Endothelial cell of umbilical vein (primary cell): ENCODE results near the gene CORO2B. TPM values are rescaled to one million over a fixed set of nuclear protein-coding genes. Genes with fewer than 3 reads are reported as not detected.

Experiments used
- BruUV-seq: library from RNA; stranded (reverse); fragments of 400-500 nt; replicated peaks from 2 replicates; lab custom pipeline; 2021; lab: Mats Ljungman, UMichigan
- CTCF ChIA-PET: fragments of 300-600, 350-600 bp; sonication (Branson Sonifier 250); formaldehyde crosslinking; loops from one replicate; lab custom pipeline; 2021; ENCODE audit warnings: antibody characterized with exemption, inconsistent platforms; lab: Charles Lee
- POLR2A ChIA-PET: fragments of 300-600, 350-600 bp; sonication (Branson Sonifier 250); formaldehyde crosslinking; loops from one replicate; lab custom pipeline; 2021; ENCODE audit warnings: antibody characterized with exemption, inconsistent platforms; lab: Charles Lee
- DNase-seq: peaks from one replicate; pipeline ENCODE4 v3.0.0-alpha.2; 2011; ENCODE audit warnings: low read depth, low spot score
- FAIRE-seq: peaks from 2 replicates; lab custom pipeline; 2011; peaks lifted over from hg19 to GRCh38; lab: Jason Lieb, UNC
- H2AFZ ChIP-seq: 2 replicates; pipeline ENCODE4 v1.6.0; 2012; ENCODE audit warnings: low read depth, low read length, control low read depth, inconsistent platforms
- H3K27ac ChIP-seq: 2 replicates; pipeline ENCODE4 v1.5.1; 2011; ENCODE audit warnings: low read depth, mild to moderate bottlenecking, control low read depth, low read length, moderate library complexity; ENCODE audit not compliant: insufficient read depth
- H3K27me3 ChIP-seq, 2 experiments: 2 replicates each; pipeline versions ENCODE4 v1.6.0 to v1.6.1; 2011; ENCODE audit warnings: low read length in 2 of 2, mixed read lengths in 1 of 2; ENCODE audit not compliant: control insufficient read depth in 2 of 2, insufficient read depth in 2 of 2
- H3K36me3 ChIP-seq, 2 experiments: 2 replicates in 1 of 2; 3 replicates in 1 of 2; pipeline ENCODE4 v1.5.1; 2011; ENCODE audit warnings: low read length in 2 of 2, mild to moderate bottlenecking in 1 of 2, moderate library complexity in 1 of 2; ENCODE audit not compliant: control insufficient read depth in 2 of 2, insufficient read depth in 2 of 2; ENCODE audit errors: extremely low read depth in 1 of 2
- H3K4me1 ChIP-seq: 3 replicates; pipeline ENCODE4 v1.5.1; 2011; ENCODE audit warnings: mild to moderate bottlenecking, low read length; ENCODE audit not compliant: control insufficient read depth, insufficient read depth; ENCODE audit errors: extremely low read depth
- H3K4me2 ChIP-seq: 2 replicates; pipeline ENCODE4 v1.6.1; 2011; ENCODE audit warnings: low read length, control low read depth, mixed read lengths; ENCODE audit not compliant: insufficient read depth
- H3K4me3 ChIP-seq, 3 experiments: fragments of 200-600 bp in 1 of 3; sonication (generic), shearing (Covaris generic) in 1 of 3; replicated peaks in 1 of 3; 2 replicates each; pipeline ENCODE4 v1.5.1; 2011 to 2016; ENCODE audit warnings: control low read depth in 3 of 3, low read length in 3 of 3, mild to moderate bottlenecking in 2 of 3, inconsistent platforms in 1 of 3, low read depth in 1 of 3, moderate library complexity in 1 of 3; ENCODE audit not compliant: insufficient read depth in 1 of 3
- H3K79me2 ChIP-seq: 2 replicates; pipeline ENCODE4 v1.6.0; 2012; ENCODE audit warnings: low read length, inconsistent platforms; ENCODE audit not compliant: control insufficient read depth, insufficient read depth
- H3K9ac ChIP-seq: replicated peaks from 2 replicates; pipeline ENCODE3; 2011; ENCODE audit warnings: low read length, control low read depth; ENCODE audit not compliant: insufficient read depth; ENCODE audit errors: extremely low read depth
- H3K9me1 ChIP-seq: replicated peaks from 3 replicates; pipeline ENCODE4 v1.6.0; 2011; ENCODE audit warnings: mild to moderate bottlenecking, low read length; ENCODE audit not compliant: control insufficient read depth, insufficient read depth; ENCODE audit errors: extremely low read depth
- H3K9me3 ChIP-seq: replicated peaks from 2 replicates; pipeline ENCODE4 v1.5.1; 2012; ENCODE audit warnings: low read length, inconsistent platforms; ENCODE audit not compliant: control insufficient read depth, insufficient read depth
- H4K20me1 ChIP-seq: replicated peaks from 2 replicates; pipeline ENCODE3; 2011; ENCODE audit warnings: mild to moderate bottlenecking, low read length; ENCODE audit not compliant: control insufficient read depth, insufficient read depth; ENCODE audit errors: extremely low read depth
- EZH2 ChIP-seq: IDR thresholded peaks from 2 replicates; pipeline ENCODE4 v1.6.1; 2012; ENCODE audit warnings: borderline replicate concordance, low read depth, mild to moderate bottlenecking, moderate library complexity, low read length, inconsistent platforms; ENCODE audit not compliant: severe bottlenecking
- FOS ChIP-seq: IDR thresholded peaks from 2 replicates; pipeline ENCODE4 v1.6.1; 2011; ENCODE audit warnings: mild to moderate bottlenecking, low read length, moderate library complexity, borderline replicate concordance; ENCODE audit not compliant: insufficient read depth
- GATA2 ChIP-seq: IDR thresholded peaks from 2 replicates; pipeline ENCODE4 v1.7.0; 2011; ENCODE audit warnings: low read depth, mild to moderate bottlenecking, moderate library complexity, mixed read lengths, low read length; ENCODE audit not compliant: insufficient read length, insufficient read depth
- JUN ChIP-seq: IDR thresholded peaks from 2 replicates; pipeline ENCODE4 v1.6.1; 2011; ENCODE audit warnings: borderline replicate concordance, low read depth; ENCODE audit not compliant: insufficient read length, insufficient read depth
- MYC ChIP-seq: IDR thresholded peaks from one replicate; pipeline ENCODE4 v1.6.1; 2011; ENCODE audit warnings: mild to moderate bottlenecking, low read depth, low read length
- POLR2A ChIP-seq: IDR thresholded peaks from 2 replicates; pipeline ENCODE4 v1.6.1; 2012; ENCODE audit warnings: low read depth, mild to moderate bottlenecking, control low read depth, low read length
- POLR2AphosphoS5 ChIP-seq: IDR thresholded peaks from 2 replicates; pipeline ENCODE4 v1.6.1; 2012; ENCODE audit warnings: low read depth, mild to moderate bottlenecking, control low read depth, low read length, moderate library complexity; ENCODE audit not compliant: insufficient read depth
- dilution Hi-C: fragments of 300-500 bp; cut with MboI; formaldehyde crosslinking; loops from one replicate; pipeline ENCODE4 v1.15.0; 2019; ENCODE audit warnings: low sequenced_read_pairs; ENCODE audit not compliant: extremely low pct_ligation_motif_present
- intact Hi-C: fragments of 100-400 bp; cut with micrococcal nuclease; formaldehyde crosslinking; loops from one replicate; pipeline ENCODE4 v1.10.0; 2022
- polyA plus RNA-seq, 4 experiments: library from polyadenylated mRNA; depleted of rRNA in 3 of 4; stranded (reverse) in 3 of 4; unstranded in 1 of 4; fragments of >200 nt; gene quantifications; 2 replicates each; pipeline versions ENCODE4 v1.2.1 to v1.2.3, GENCODE V29; 2011 to 2012; ENCODE audit warnings: missing spikeins in 1 of 4
- total RNA-seq: library from RNA; stranded (reverse); gene quantifications from 2 replicates; pipeline ENCODE4 v1.2.3, GENCODE V29; 2021
- TF ChIP-seq, protein P1 (sequence below), 2 donors: IDR thresholded peaks; 1 replicate in 1 of 2; 2 replicates in 1 of 2; pipeline ENCODE4 v1.5.1; 2011; ENCODE audit warnings: low read length in 2 of 2, mild to moderate bottlenecking in 2 of 2, moderate library complexity in 2 of 2, control low read depth in 1 of 2, inconsistent platforms in 1 of 2, low read depth in 1 of 2; ENCODE audit not compliant: insufficient read depth in 1 of 2; ENCODE audit errors: extremely low read depth in 1 of 2
- TF ChIP-seq, protein P2 (sequence below): IDR thresholded peaks from 2 replicates; pipeline ENCODE4 v1.6.1; 2011; ENCODE audit not compliant: insufficient read depth, insufficient read length

The CORO2B gene
- total and polyA plus RNA-seq, 2 donors (not counting 3 experiments of a cell fraction or from before 2014, with no cell fraction given), result 2.4 to 3.7 TPM

DNA sequence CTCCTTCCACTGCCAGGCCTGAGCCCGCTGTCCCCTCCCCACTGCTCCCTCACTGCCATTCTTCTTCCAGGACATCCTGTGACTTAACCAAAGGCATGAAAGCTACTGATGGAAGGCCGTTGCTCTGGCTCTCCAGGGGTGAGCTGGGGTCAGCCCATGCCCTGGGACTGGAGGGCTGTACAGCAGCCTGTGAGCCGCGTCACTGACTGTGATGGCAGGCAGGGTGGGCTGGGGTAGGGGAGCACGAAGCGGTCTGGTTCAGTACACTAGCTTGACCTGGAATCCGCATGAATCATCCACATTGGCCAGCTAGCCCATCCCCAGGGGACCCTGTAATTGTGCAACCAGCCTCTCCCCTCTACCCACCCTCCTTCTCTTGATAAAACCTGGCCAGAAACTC lies 30.8 kb downstream of the CORO2B start:
- no peak for DNase-seq
- H3K4me2 ChIP-seq, result no peak overlapping the region
- H3K79me2 ChIP-seq, result no peaks in the 10 kb centered on the region
- TF ChIP-seq GATA2 (no peak), FOS (no peak), EZH2 (no peak), POLR2A (no peak), POLR2AphosphoS5 (no peak), MYC (no peak), JUN (no peak)
- TF ChIP-seq, protein P1, sequence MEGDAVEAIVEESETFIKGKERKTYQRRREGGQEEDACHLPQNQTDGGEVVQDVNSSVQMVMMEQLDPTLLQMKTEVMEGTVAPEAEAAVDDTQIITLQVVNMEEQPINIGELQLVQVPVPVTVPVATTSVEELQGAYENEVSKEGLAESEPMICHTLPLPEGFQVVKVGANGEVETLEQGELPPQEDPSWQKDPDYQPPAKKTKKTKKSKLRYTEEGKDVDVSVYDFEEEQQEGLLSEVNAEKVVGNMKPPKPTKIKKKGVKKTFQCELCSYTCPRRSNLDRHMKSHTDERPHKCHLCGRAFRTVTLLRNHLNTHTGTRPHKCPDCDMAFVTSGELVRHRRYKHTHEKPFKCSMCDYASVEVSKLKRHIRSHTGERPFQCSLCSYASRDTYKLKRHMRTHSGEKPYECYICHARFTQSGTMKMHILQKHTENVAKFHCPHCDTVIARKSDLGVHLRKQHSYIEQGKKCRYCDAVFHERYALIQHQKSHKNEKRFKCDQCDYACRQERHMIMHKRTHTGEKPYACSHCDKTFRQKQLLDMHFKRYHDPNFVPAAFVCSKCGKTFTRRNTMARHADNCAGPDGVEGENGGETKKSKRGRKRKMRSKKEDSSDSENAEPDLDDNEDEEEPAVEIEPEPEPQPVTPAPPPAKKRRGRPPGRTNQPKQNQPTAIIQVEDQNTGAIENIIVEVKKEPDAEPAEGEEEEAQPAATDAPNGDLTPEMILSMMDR (IDR thresholded peaks at IDR 0.05; ENCODE audit: extremely low read depth in 1 of 2, insufficient read depth in 1 of 2, low read depth in 1 of 2, low read length in 2 of 2), result no peak
- TF ChIP-seq, protein P2, sequence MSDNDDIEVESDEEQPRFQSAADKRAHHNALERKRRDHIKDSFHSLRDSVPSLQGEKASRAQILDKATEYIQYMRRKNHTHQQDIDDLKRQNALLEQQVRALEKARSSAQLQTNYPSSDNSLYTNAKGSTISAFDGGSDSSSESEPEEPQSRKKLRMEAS, result no peak
- no peaks in the 10 kb centered on the region for H3K9me3 ChIP-seq
- H3K36me3 ChIP-seq, result no peaks in the 10 kb centered on the region
- dilution Hi-C loops (no loop called here), intact Hi-C loops (no loop called here)
- peaks cover 6% of the 10 kb centered on the region for H3K4me1 ChIP-seq
- no peak overlapping the region for H3K9ac ChIP-seq
- H3K27me3 ChIP-seq, result peaks cover 0 to 2% of the 10 kb centered on the region in 2 experiments
- H3K27ac ChIP-seq, result no peak overlapping the region
- ChIA-PET POLR2A (no interaction called here), CTCF (interaction anchor here (1.2 to 1.9 kb wide), 2 partner anchors 15 to 21 kb away, joined by 3 to 5 read pairs; no protein-coding TSS in a partner anchor)
- no peak overlapping the region for H3K4me3 ChIP-seq
- no TSS peak for BruUV-seq
- H4K20me1 ChIP-seq, result peaks cover 2% of the 10 kb centered on the region
- FAIRE-seq, result no peak
- H2AFZ ChIP-seq, result no peak overlapping the region
- no peaks in the 10 kb centered on the region for H3K9me1 ChIP-seq
